HG03064 (cell line): ENCODE data around the gene CENPN.

Experiments
- ATAC-seq: cut with Tn5 transposase; IDR thresholded peaks from one replicate; pipeline ENCODE4 v1.9.1; 2021; ENCODE audit warnings: low read depth; ENCODE audit not compliant: unreplicated experiment

Gene CENPN

DNA sequence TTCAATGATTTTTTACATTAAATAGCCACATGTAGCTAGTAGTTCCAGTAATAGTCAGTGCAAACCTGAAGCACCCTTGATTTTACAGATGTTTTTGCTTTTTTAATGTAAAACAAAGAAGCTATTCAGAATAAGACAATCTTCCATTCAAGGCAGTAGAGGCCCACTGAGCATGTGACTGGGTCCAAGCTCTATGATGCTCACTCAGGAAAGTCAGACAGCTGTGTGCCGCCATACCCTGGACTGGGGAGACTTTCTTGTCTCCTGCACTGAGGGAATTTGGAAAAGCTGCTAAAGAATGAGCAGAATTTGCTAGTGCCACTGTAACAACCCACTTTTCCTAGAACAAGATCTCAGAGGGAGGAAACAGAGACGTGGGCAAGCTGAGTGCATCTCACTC is 11.5 kb downstream of the CENPN start:
- no peak for ATAC-seq

- no peak for ATAC-seq
Observed at GRCh38 chr16:81026429-81026828, 19.4 kb downstream of the CENPN start.

GRCh38 chr16:81029930-81030604 is 23.1 kb downstream of the CENPN start:
- no peak for ATAC-seq

DNA sequence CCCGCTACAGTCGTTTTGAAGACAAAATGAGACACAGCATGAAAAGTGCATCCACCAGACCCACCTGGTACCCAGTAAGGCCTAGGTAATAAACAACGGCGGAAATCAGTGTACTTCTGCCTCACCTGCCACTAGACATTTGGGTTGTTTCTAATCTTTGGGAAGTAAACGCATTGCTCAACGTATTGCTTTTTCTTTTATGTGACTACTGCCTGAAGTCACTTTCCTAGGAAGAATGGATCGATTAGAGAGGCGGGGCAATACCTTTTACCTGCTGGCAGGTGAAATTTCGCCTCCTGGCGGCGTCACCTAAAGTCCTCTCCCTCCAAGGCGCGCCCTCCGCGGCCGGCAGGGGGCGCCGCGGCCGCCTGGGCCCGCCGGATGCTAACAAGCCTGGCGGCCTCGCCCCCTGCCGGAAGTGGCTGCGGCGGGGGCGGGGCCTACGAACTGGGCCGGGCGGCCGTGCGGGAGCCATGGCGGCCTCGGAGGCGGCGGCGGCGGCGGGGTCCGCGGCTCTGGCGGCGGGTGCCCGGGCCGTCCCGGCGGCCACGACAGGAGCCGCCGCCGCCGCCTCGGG is 28.5 kb downstream of the CENPN start, which contains the start of gene ATMIN:
Gene ATMIN (plus strand): TSS at position 445 of the 577 bp plus-strand sequence. CDS start 29 bp downstream, at position 474.
- ATAC-seq: peak; percentile 89

DNA sequence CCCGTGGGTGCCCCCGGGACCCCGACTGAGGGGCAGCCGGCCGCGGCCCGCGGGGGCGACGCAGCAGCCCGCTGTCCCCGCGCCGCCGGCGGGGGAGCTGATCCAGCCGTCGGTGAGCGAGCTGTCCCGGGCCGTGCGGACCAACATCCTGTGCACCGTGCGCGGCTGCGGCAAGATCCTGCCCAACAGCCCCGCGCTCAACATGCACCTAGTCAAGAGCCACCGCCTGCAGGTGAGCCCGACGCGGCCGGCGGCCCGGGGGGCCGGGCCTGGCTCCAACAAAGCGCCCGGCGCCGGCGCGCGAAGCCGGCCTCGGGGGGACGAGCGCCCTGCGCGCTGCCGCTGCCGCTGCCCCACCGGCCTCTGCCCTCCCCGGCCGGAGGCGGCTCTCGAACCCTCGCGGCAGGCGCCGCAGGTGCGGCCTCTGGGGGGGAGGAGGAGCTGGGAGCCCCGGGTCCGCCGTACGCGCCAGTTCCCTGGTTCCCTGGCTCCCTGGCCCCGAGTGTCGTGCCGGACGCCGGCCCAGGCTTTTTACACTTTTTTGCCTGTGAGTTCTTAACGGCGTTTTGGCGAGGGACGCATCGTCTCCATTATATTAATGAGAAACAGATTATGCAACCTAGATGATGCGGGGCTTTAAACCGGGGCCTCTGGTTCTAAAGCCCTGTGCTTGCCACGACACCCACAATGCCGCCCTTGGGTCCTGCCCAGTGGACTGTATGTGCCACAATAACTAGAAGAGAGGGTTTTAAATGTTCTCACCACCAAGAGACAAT is 29.1 kb downstream of the CENPN start:
- peak; percentile 50 for ATAC-seq

GRCh38 chr16:81036751-81037350 is 29.8 kb downstream of the CENPN start:
- no peak for ATAC-seq

GRCh38 chr16:81040131-81040530 is 33.1 kb downstream of the CENPN start:
- no peak for ATAC-seq

- ATAC-seq: no peak
Observed at GRCh38 chr16:81040842-81041241, 33.8 kb downstream of the CENPN start.

DNA sequence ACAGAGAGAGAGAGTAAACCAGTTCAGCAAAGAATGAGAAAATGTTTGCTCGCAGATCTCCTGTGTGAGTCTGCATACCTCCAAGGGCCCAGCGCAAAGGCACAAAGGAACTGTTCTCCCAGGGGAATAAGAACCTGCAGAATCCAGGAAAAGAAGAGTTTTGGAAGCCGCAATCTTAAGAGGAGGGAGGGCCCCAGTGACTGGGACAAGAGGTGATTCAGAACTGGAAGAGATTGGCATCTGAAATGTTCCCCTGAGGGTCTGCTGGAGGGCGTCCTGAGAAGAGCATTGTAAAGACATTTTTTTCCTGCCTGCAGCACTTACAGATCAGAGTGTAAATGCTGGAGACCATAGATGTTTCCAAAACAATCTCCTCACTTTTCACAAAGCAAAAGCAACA is 34.7 kb downstream of the CENPN start:
- no peak for ATAC-seq

DNA sequence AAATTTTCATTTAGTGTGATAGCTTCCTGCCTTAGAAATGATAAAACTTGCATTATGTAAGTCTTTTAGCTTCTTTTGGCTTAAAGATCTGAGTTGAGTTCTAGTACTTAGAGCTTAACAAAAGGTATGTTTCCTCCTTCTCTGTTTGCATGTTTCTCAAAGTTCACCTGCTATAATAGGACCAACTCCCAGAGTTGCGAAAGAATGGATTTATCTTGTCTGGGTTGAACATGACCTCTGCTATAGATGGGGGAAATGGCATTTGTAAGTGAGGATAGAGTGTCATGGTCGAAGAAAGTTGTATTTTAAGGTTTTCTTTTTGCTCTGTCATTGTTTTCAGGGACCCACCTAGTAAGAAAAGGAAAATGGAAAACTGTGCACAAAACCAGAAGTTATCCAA is 35.8 kb downstream of the CENPN start:
- ATAC-seq: no peak

GRCh38 chr16:81053761-81054160 is 46.7 kb downstream of the CENPN start:
- no peak for ATAC-seq

GRCh38 chr16:81060576-81061306 is 53.7 kb downstream of the CENPN start:
- ATAC-seq: no peak

DNA sequence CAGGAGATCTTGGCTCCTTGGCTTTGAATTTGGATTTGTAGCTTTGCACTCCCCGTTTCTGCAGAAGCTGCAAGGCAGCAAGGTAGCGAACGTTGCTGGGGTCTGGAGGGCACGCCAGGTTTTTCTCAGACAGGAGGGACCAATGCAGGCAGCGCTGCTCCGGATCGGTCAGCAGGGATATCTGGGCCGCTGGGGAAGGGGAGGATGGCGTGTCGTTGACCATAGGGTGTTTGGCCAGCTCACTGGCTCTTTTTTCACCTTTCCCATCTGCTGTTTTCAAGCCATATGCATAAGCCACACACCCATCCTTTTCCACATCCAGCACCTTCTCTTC is 54.3 kb downstream of the CENPN start:
- ATAC-seq: no peak

DNA sequence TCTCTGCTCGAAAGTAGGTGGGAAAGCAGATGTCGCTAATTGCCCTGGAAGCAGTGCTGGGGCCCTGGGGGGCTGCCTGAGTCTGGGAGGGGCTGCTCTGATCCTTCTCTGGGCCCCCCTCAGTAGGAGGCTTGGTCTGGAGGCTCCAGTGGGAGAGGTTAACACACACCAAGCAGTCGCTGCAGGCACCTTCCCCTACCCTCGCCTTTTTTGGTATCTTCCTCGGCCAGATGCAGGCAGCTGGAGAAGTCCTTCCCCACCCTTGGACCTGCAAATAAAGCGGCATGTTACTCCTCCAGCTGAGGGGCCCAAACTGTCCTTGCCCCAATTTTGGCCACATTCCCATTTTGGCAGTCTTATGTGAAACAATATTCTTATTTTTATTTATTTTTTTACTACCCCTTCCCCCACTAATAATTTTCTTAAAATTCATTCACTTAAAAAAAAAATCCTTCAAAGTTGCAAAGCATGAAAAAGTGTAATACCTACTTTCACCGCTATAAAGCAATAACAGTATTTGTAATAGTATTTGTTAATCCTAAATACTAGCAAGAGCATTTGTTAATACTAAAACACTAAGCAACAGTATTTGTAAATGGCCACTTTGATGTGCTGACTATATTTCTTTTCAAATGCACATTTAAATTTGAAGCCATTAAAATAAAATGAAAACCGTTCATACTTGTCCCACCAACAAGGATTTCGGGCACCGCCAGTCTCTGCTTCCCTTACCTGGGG is 55.0 kb downstream of the CENPN start:
- no peak for ATAC-seq

GRCh38 chr16:81066681-81067080 is 59.7 kb downstream of the CENPN start:
- no peak for ATAC-seq

DNA sequence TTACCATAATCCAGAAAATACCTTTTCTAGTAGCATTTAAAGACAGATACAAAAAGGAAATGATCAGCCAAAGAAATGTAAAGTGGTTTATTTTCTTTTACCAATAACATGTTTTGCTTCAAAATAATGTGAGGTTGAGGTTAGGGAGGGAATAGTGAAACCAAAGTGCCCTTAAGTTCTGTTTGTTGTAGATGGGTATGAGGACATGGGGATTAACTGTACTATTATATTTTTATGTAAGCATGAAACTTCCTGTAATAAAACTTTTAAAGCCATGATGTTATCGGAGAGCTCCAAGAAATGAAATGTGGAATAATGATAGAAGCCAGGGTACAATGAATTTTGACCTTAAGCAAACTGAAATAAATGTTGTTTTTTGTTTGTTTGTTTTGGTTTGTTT is 60.2 kb downstream of the CENPN start:
- ATAC-seq: no peak

DNA sequence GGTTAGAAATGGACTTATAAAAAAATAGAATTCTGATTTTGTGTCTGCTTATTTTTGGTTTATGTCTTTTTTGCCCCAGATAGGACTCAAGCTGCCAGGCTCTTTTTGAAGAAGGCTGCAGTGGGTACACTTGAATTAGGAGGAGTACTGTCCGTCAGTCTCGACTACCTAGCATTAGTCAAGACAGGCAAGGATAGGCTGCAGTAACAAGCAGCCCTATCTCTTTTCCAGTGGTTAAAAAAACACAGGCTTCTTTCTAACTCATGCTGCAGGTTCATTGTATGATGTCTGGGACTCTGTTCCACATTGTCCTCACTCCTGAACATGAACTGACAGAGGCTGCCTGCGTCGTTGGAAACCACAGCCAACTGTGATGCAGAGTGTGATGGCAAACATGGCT is 62.0 kb downstream of the CENPN start:
- ATAC-seq: no peak

GRCh38 chr16:81070979-81071378 is 64.0 kb downstream of the CENPN start:
- no peak for ATAC-seq

DNA sequence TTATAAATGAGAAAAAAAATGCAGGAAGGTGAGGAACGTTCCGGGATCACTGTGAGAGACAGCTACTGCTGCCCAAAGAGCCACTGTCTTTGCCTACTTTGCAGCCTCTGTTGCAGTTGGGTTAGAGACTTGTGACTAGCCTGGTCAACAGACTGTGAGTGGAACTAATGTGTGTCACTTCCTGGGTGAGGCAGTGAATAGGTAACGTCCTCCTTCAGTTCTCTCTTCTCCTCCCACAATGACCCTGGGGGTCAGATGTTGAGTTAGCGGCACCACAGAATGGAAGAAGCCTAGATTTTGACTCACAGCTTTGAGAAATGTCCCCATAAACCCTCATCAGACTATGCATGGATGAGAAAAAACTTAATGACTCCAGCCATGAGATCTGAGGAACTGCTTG is 64.8 kb downstream of the CENPN start:
- no peak for ATAC-seq
